HG02642 (cell line): ENCODE results near the gene C9orf50.

Source experiments
- ATAC-seq: cut with Tn5 transposase; IDR thresholded peaks from one replicate; pipeline ENCODE4 v1.9.1; 2021; ENCODE audit warnings: mild to moderate bottlenecking; ENCODE audit not compliant: unreplicated experiment, poor library complexity

Gene C9orf50

GRCh38 chr9:129612815-129613519 lies 7.9 kb downstream of the C9orf50 start:
- ATAC-seq = no peak

GRCh38 chr9:129612123-129612522 lies 8.8 kb downstream of the C9orf50 start:
- ATAC-seq = no peak

- ATAC-seq = no peak
These were observed 9.5 kb downstream of the C9orf50 start for GRCh38 chr9:129611307-129611800.

- peak; percentile 62 for ATAC-seq
These were observed 10.2 kb downstream of the C9orf50 start for GRCh38 chr9:129610473-129611306.

- no peak for ATAC-seq
These were observed 10.8 kb downstream of the C9orf50 start for GRCh38 chr9:129610213-129610472.

- ATAC-seq = no peak
These were observed 11.3 kb downstream of the C9orf50 start for GRCh38 chr9:129609486-129610212.

- ATAC-seq = no peak
These were observed 12.1 kb downstream of the C9orf50 start for GRCh38 chr9:129608561-129609481.

- no peak for ATAC-seq
These were observed 13.9 kb downstream of the C9orf50 start for GRCh38 chr9:129607027-129607387.

- ATAC-seq = no peak
These were observed 14.5 kb downstream of the C9orf50 start for GRCh38 chr9:129606161-129607026.

GRCh38 chr9:129604766-129605163 lies 16.1 kb downstream of the C9orf50 start:
- ATAC-seq = no peak

GRCh38 chr9:129604056-129604765 lies 16.7 kb downstream of the C9orf50 start:
- no peak for ATAC-seq

GRCh38 chr9:129602598-129603415 lies 18.1 kb downstream of the C9orf50 start:
- ATAC-seq = no peak

- no peak for ATAC-seq
These were observed 19.7 kb downstream of the C9orf50 start for GRCh38 chr9:129601082-129601674.

- ATAC-seq = no peak
These were observed 22.8 kb downstream of the C9orf50 start for GRCh38 chr9:129598089-129598596.

GRCh38 chr9:129597355-129598088 lies 23.4 kb downstream of the C9orf50 start:
- no peak for ATAC-seq

GRCh38 chr9:129596541-129597331 lies 24.2 kb downstream of the C9orf50 start:
- ATAC-seq = no peak
